HG02571 (cell line): ENCODE measurements around the gene IQSEC1.

Experiments used
- ATAC-seq: cut with Tn5 transposase; IDR thresholded peaks from one replicate; pipeline ENCODE4 v1.9.1; 2021; ENCODE audit warnings: mild to moderate bottlenecking, moderate library complexity; ENCODE audit not compliant: unreplicated experiment

The IQSEC1 gene

GRCh38 chr3:13087320-13087990 lies 14.2 kb upstream of the IQSEC1 start:
- ATAC-seq, result no peak

GRCh38 chr3:13086531-13086981 lies 13.3 kb upstream of the IQSEC1 start:
- no peak for ATAC-seq

- ATAC-seq, result no peak
These were observed 12.6 kb upstream of the IQSEC1 start for GRCh38 chr3:13085846-13086179.

- ATAC-seq, result no peak
These were observed 12.0 kb upstream of the IQSEC1 start for GRCh38 chr3:13085081-13085845.

GRCh38 chr3:13083898-13084297 lies 10.7 kb upstream of the IQSEC1 start:
- peak; percentile 43 for ATAC-seq

- ATAC-seq, result no peak
These were observed 10.0 kb upstream of the IQSEC1 start for GRCh38 chr3:13083254-13083653.

GRCh38 chr3:13082677-13083076 lies 9.4 kb upstream of the IQSEC1 start:
- ATAC-seq, result no peak

- ATAC-seq, result no peak
These were observed 8.6 kb upstream of the IQSEC1 start for GRCh38 chr3:13081603-13082360.

GRCh38 chr3:13080591-13080990 lies 7.4 kb upstream of the IQSEC1 start:
- ATAC-seq, result no peak

- ATAC-seq, result no peak
These were observed 6.8 kb upstream of the IQSEC1 start for GRCh38 chr3:13080026-13080425.

- ATAC-seq, result no peak
These were observed 6.3 kb upstream of the IQSEC1 start for GRCh38 chr3:13079510-13079909.

- ATAC-seq, result no peak
These were observed 5.8 kb upstream of the IQSEC1 start for GRCh38 chr3:13079051-13079450.

- ATAC-seq, result no peak
These were observed 5.1 kb upstream of the IQSEC1 start for GRCh38 chr3:13078163-13078905.

- ATAC-seq, result no peak
These were observed 4.4 kb upstream of the IQSEC1 start for GRCh38 chr3:13077431-13078162.

- no peak for ATAC-seq
These were observed 2.9 kb upstream of the IQSEC1 start for GRCh38 chr3:13075986-13076654.

- ATAC-seq, result no peak
These were observed 2.1 kb upstream of the IQSEC1 start for GRCh38 chr3:13075318-13075717.

GRCh38 chr3:13074006-13074375 lies 762 bp upstream of the IQSEC1 start:
- no peak for ATAC-seq

- ATAC-seq, result peak; percentile 15
These were observed 466 bp downstream of the IQSEC1 start for GRCh38 chr3:13072600-13073325.

GRCh38 chr3:13072239-13072599 lies 1.0 kb downstream of the IQSEC1 start:
- ATAC-seq, result peak; percentile 63
